GM12878 (cell line): ENCODE data around the gene CLDN10. TPM values are rescaled to one million over a fixed set of nuclear protein-coding genes. Genes with fewer than 3 reads are reported as not detected.
"Not testable (repeated sequence)": the region's sequence is repeated elsewhere in the genome, so short reads cannot be mapped to it uniquely, and the experiment has no call there.

Experiments
- ATAC-seq: fragments of 200-7000 bp; cut with Tn5 transposase; 3 replicates; pipeline ENCODE4 v1.9.1; 2020; ENCODE audit warnings: mild to moderate bottlenecking, moderate library complexity
- BruUV-seq: library from RNA; stranded (reverse); fragments of 400-500 nt; replicated peaks from 2 replicates; lab custom pipeline; 2021; lab: Mats Ljungman, UMichigan
- CTCF ChIA-PET: fragments of 300-600 bp; sonication (Branson Sonifier 250); formaldehyde crosslinking; extraction: SDS; loops from one replicate; lab custom pipeline; 2021; ENCODE audit warnings: inconsistent platforms; lab: Yijun Ruan, JAX
- POLR2A ChIA-PET: fragments of 350-600 bp; formaldehyde crosslinking; extraction: SDS; loops from one replicate; lab custom pipeline; 2021; ENCODE audit warnings: inconsistent platforms; lab: Charles Lee
- RAD21 ChIA-PET: fragments of 300-600 bp; sonication (Branson Sonifier 250); formaldehyde crosslinking; loops from one replicate; lab custom pipeline; 2023; ENCODE audit warnings: antibody characterized with exemption; ENCODE audit not compliant: unreplicated experiment; lab: Charles Lee
- SMC1A ChIA-PET: fragments of 300-600 bp; sonication (Branson Sonifier 250); formaldehyde crosslinking; loops from one replicate; lab custom pipeline; 2023; ENCODE audit not compliant: unreplicated experiment, uncharacterized antibody; lab: Charles Lee
- DNase-seq: peaks from one replicate; pipeline ENCODE4 v3.0.0-alpha.2; 2011; ENCODE audit warnings: low read depth, low spot score
- FAIRE-seq: peaks from 3 replicates; lab custom pipeline; 2011; peaks lifted over from hg19 to GRCh38; lab: Jason Lieb, UNC
- H2AFZ ChIP-seq: 2 replicates; pipeline ENCODE4 v1.6.0; 2011; ENCODE audit warnings: low read depth, low read length, control low read depth; ENCODE audit not compliant: control insufficient read depth
- H3K27ac ChIP-seq: 2 replicates; pipeline ENCODE4 v1.5.1; 2011; ENCODE audit warnings: control low read depth; ENCODE audit not compliant: control insufficient read depth, insufficient read depth
- H3K27me3 ChIP-seq, 2 experiments: replicated peaks in 1 of 2; 2 replicates each; pipeline versions ENCODE4 v1.6.0 to v1.6.1; 2011; ENCODE audit warnings: low read length in 1 of 2; ENCODE audit not compliant: control insufficient read depth in 2 of 2, insufficient read depth in 2 of 2
- H3K36me3 ChIP-seq, 2 experiments: 2 replicates each; pipeline ENCODE4 v1.5.1; 2011; ENCODE audit warnings: low read length in 1 of 2; ENCODE audit not compliant: control insufficient read depth in 2 of 2, insufficient read depth in 2 of 2
- H3K4me1 ChIP-seq: 2 replicates; pipeline ENCODE4 v1.6.1; 2011; ENCODE audit warnings: mild to moderate bottlenecking, low read length, moderate library complexity, mixed read lengths; ENCODE audit not compliant: control insufficient read depth, insufficient read depth
- H3K4me2 ChIP-seq: 2 replicates; pipeline ENCODE4 v1.6.0; 2011; ENCODE audit warnings: control low read depth; ENCODE audit not compliant: control insufficient read depth, insufficient read depth
- H3K4me3 ChIP-seq: fragments of 200-600 bp; sonication (generic); 2 replicates; pipeline ENCODE4 v1.5.1; 2016
- H3K79me2 ChIP-seq: 2 replicates; pipeline ENCODE4 v1.6.0; 2011; ENCODE audit warnings: low read length; ENCODE audit not compliant: control insufficient read depth, insufficient read depth
- H3K9ac ChIP-seq: 2 replicates; pipeline ENCODE4 v1.8.0; 2011; ENCODE audit warnings: low read length, control low read depth, mixed read lengths; ENCODE audit not compliant: control insufficient read depth, insufficient read depth
- H3K9me3 ChIP-seq: replicated peaks from 3 replicates; pipeline ENCODE4 v1.5.1; 2011; ENCODE audit warnings: mild to moderate bottlenecking, low read length; ENCODE audit not compliant: control insufficient read depth, insufficient read depth
- H4K20me1 ChIP-seq: 2 replicates; pipeline ENCODE4 v1.6.0; 2011; ENCODE audit not compliant: control insufficient read depth, insufficient read depth
- REST ChIP-seq: IDR thresholded peaks from 2 replicates; pipeline ENCODE4 v1.6.1; 2012; ENCODE audit warnings: mild to moderate bottlenecking, low read depth, low read length
- WGBS: methylation state at CpG from one replicate; pipeline ENCODE4 v1.1.6; 2016; ENCODE audit warnings: low lambda C conversion rate; ENCODE audit not compliant: insufficient replicate concordance, insufficient coverage; ENCODE audit errors: missing lambda C conversion rate; 5-methylcytosine and 5-hydroxymethylcytosine counted together
- in situ Hi-C: fragments of 300-500 bp; cut with MboI; formaldehyde crosslinking; loops from 9 replicates; pipeline ENCODE4 v1.14.3; 2018; ENCODE audit warnings: mixed read lengths
- intact Hi-C: fragments of 100-400 bp; cut with micrococcal nuclease; formaldehyde crosslinking; loops from one replicate; pipeline ENCODE4 v1.14.2; 2022; ENCODE audit not compliant: unreplicated experiment
- polyA plus RNA-seq, 11 experiments: library from polyadenylated mRNA; depleted of rRNA in 4 of 11; unstranded in 6 of 11; stranded (reverse) in 5 of 11; fragments of >200 nt; fragmentation: Nextera tagmentation in 4 of 11; fragmentation: Illumina TruSeq in 1 of 11; extraction: Ambion mirVana in 4 of 11; extraction: Trizol in 1 of 11; gene quantifications; 1 replicate in 1 of 11; 2 replicates in 10 of 11; pipeline versions ENCODE4 v1.2.1 to v1.2.3, GENCODE V29; 2011 to 2016; ENCODE audit warnings: inconsistent platforms in 2 of 11, missing spikeins in 2 of 11, low read depth in 1 of 11
- total RNA-seq, 4 experiments: library from RNA; depleted of rRNA in 3 of 4; stranded (reverse); fragments of >200 nt in 3 of 4; fragmentation: Illumina TruSeq in 1 of 4; extraction: Trizol in 1 of 4; gene quantifications; 2 replicates each; pipeline versions ENCODE4 v1.2.1 to v1.2.3, GENCODE V29; 2013 to 2021

CLDN10 gene
- total and polyA plus RNA-seq, 10 of the 15 experiments (the other 5 are each of a cell fraction or from before 2014, with no cell fraction given): not detected

DNA sequence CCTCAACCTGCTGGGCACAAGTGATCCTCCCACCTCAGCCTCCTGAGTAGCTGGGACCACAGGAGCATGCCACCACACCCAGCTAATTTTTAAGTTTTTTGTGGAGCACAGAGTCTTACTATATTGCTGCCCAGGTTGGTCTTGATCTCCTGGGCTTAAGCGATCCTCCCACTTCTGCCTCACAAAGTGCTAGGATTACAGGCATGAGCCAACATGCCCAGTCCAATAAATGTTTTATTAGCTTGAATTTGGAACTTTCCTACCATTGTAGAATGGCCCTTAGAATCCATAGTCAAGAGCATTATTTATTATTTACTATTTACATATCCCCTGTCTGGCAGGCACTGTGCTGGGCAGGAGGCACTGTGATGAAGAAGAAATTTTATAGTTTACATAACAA is 39.6 kb upstream of the CLDN10 start (continued):
- TF ChIP-seq REST: no peak

DNA sequence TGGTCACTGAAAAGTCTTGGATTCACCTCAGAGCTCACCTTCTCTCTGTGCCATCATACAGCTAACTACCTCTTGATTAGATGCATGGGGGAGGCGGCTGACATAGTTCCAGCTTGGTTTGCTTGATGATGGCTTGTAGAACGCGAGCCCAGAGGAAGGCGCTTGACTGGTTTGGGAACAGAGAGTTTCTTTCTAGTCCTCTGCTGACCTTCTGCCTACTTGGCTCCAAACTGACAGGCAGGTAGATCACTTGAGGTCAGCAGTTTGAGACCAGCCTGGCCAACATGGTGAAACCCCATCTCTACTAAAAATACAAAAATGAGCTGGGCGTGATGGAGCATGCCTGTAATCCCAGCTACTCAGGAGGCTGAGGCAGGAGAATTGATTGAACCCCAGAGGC is 36.9 kb upstream of the CLDN10 start:
- H2AFZ ChIP-seq, H3K27ac ChIP-seq, H3K36me3 ChIP-seq, H3K9me3 ChIP-seq, FAIRE-seq, H3K9ac ChIP-seq, intact Hi-C loops, BruUV-seq, CTCF ChIA-PET, ATAC-seq, H3K79me2 ChIP-seq, in situ Hi-C loops, RAD21 ChIA-PET, POLR2A ChIA-PET, DNase-seq, H3K4me1 ChIP-seq, H4K20me1 ChIP-seq, H3K4me2 ChIP-seq, H3K4me3 ChIP-seq, H3K27me3 ChIP-seq: not testable (repeated sequence)
- SMC1A ChIA-PET: interaction anchor here (1.0 kb wide), 1 partner anchor 32 kb away, joined by 3 read pairs; no protein-coding TSS in a partner anchor
- WGBS: 11% methylated on average over 5 of the region's 5 CpGs
